Kidney (tissue), 14 donors: ENCODE measurements around the gene PSMC5. TPM values are rescaled to one million over a fixed set of nuclear protein-coding genes. Genes with fewer than 3 reads are reported as not detected.
"Not testable (repeated sequence)": the region's sequence is repeated elsewhere in the genome, so short reads cannot be mapped to it uniquely, and the experiment has no call there.

Source experiments
- DNase-seq, 5 donors: peaks; one replicate each; pipeline ENCODE4 v3.0.0-alpha.2; 2013 to 2020
- FAIRE-seq: peaks from 2 replicates; lab custom pipeline; 2012; peaks lifted over from hg19 to GRCh38; lab: Jason Lieb, UNC
- H3K27ac ChIP-seq, 2 donors: one replicate each; pipeline ENCODE4 v1.7.0; 2013; ENCODE audit warnings: low read depth in 2 of 2, low read length in 2 of 2, inconsistent platforms in 1 of 2
- H3K27me3 ChIP-seq: one replicate; pipeline ENCODE4 v1.7.1; 2013; ENCODE audit warnings: low read length, inconsistent platforms; ENCODE audit not compliant: control insufficient read depth, insufficient read depth
- H3K36me3 ChIP-seq, 3 donors: one replicate each; pipeline versions ENCODE4 v1.7.0 to v1.7.1; 2013; ENCODE audit warnings: low read length in 3 of 3, control low read depth in 1 of 3, inconsistent platforms in 1 of 3; ENCODE audit not compliant: insufficient read depth in 3 of 3, control insufficient read depth in 2 of 3
- H3K4me1 ChIP-seq, 3 donors: one replicate each; pipeline versions ENCODE4 v1.7.0 to v1.7.1; 2013; ENCODE audit warnings: low read length in 3 of 3, inconsistent platforms in 1 of 3, low read depth in 1 of 3; ENCODE audit not compliant: control insufficient read depth in 2 of 3, insufficient read depth in 2 of 3
- H3K4me3 ChIP-seq, 3 donors: one replicate each; pipeline versions ENCODE4 v1.7.0 to v1.8.1; 2013; ENCODE audit warnings: low read length in 3 of 3, control low read depth in 1 of 3, inconsistent platforms in 1 of 3
- H3K9ac ChIP-seq, 3 donors: one replicate each; pipeline versions ENCODE4 v1.7.0 to v1.7.1; 2013; ENCODE audit warnings: low read length in 3 of 3, control low read depth in 1 of 3, inconsistent platforms in 1 of 3
- H3K9me3 ChIP-seq, 3 donors: one replicate each; pipeline versions ENCODE4 v1.7.0 to v1.7.1; 2013; ENCODE audit warnings: low read length in 3 of 3, control low read depth in 1 of 3, inconsistent platforms in 1 of 3; ENCODE audit not compliant: control insufficient read depth in 2 of 3, insufficient read depth in 1 of 3
- intact Hi-C: fragments of 100-400 bp; cut with DNase I; formaldehyde crosslinking; loops from one replicate; pipeline ENCODE4 v1.11.1; 2022
- polyA plus RNA-seq: library from polyadenylated mRNA; stranded (reverse); fragments of 350-450 nt; fragmentation: Illumina TruSeq; extraction: RNeasy Lipid Tissue Mini Kit (QIAGEN cat#74804); gene quantifications from one replicate; pipeline ENCODE4 v1.2.3, GENCODE V29; 2014; ENCODE audit warnings: low read depth, low replicate concordance; ENCODE audit not compliant: insufficient read depth
- total RNA-seq: library from RNA; stranded (reverse); fragmentation: NEBNext Ultra II Directional; extraction: Animal tissue kit (Norgen Biotek cat#: 25700); gene quantifications from one replicate; pipeline ENCODE4 v1.2.1, GENCODE V29; 2021
- TF ChIP-seq, protein P1 (sequence below): IDR thresholded peaks from 3 replicates; pipeline ENCODE4 v1.5.1; 2012; ENCODE audit warnings: mild to moderate bottlenecking, moderate library complexity, borderline replicate concordance; ENCODE audit not compliant: insufficient read depth; ENCODE audit errors: extremely low read depth
- donor health status: control.
- donor health status: control.
- donor health status: control.
- donor health status: control.
- donor health status: control.
- donor health status: DM: yes; HTN: yes; CAD: no.
- donor health status: Normal renal cell carcinoma (clear cell type).

PSMC5 gene
- total and polyA plus RNA-seq, 2 donors from 2014 or later = 145 to 247 TPM

DNA sequence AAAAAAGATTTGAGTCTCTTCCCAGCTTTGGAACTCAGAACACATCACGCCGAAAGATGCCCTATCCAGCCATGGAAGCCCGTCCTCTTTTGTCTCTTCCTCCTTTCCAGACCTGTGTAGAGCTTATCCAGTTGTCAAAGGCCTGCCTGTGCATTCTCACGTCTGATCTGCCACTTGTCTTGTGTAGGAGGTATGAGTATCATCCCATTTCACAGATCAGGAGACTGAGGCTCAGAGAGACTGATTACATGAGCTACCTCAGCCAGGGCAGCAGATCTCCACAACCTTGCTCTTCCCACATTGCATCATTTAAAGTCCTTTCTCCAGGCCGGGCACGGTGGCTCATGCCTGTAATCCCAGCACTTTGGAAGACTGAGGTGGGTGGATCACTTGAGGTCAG, 47.5 kb downstream of the PSMC5 start:
- H3K27me3 ChIP-seq, intact Hi-C loops, H3K9me3 ChIP-seq, H3K36me3 ChIP-seq, H3K4me3 ChIP-seq, H3K9ac ChIP-seq, H3K4me1 ChIP-seq, H3K27ac ChIP-seq, FAIRE-seq, DNase-seq: not testable (repeated sequence)

DNA sequence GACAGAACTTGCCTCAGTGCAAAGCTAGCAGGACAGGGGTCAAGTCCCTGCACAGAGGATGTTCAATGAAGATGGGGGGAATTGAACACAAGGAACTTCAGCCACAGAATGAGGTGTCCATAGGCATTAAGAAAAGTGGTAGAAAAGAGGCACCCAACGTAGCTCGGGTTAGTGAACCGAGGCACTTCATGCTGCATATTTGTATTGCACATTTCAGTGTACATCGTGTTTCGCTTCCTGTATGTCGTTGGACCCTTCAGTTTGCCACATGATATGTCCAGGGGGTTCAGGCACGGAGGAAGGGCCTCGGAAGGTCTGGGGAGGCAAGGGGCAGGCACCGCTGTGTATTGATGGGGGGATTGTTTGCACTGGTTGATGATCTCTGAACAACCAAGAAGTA, 51.2 kb downstream of the PSMC5 start:
- H3K27ac ChIP-seq, H3K4me3 ChIP-seq, H3K9me3 ChIP-seq, H3K27me3 ChIP-seq, DNase-seq, H3K9ac ChIP-seq, H3K36me3 ChIP-seq, H3K4me1 ChIP-seq, intact Hi-C loops, FAIRE-seq: not testable (repeated sequence)

DNA sequence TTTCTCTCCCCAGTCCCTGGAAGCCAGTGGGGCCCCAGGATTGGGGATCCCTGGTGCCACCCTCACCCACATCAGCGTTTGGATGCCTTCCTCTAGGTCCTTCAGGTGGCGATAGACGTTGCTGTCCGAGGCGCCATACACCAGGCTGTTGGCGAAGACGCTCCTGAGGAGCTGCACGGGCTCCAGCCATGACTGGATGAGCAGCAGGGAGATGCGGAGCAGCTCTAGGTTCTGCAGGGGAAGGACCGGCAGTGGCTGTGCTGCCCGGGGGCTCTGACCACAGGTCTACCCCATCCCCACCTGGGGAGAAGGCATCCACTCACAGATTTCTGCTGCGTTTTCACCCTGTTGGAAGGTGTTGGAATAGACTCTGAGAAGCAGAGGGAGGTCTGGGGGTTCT, 53.5 kb downstream of the PSMC5 start:
- no peaks in the 10 kb centered on the region for H3K36me3 ChIP-seq
- FAIRE-seq = no peak
- no peak overlapping the region for H3K9ac ChIP-seq
- no peak overlapping the region for H3K27ac ChIP-seq
- no peak for DNase-seq
- intact Hi-C loops = no loop called here
- no peaks in the 10 kb centered on the region for H3K4me1 ChIP-seq
- no peaks in the 10 kb centered on the region for H3K27me3 ChIP-seq
- H3K9me3 ChIP-seq = no peaks in the 10 kb centered on the region
- H3K4me3 ChIP-seq = no peak overlapping the region
- TF ChIP-seq, protein P1, sequence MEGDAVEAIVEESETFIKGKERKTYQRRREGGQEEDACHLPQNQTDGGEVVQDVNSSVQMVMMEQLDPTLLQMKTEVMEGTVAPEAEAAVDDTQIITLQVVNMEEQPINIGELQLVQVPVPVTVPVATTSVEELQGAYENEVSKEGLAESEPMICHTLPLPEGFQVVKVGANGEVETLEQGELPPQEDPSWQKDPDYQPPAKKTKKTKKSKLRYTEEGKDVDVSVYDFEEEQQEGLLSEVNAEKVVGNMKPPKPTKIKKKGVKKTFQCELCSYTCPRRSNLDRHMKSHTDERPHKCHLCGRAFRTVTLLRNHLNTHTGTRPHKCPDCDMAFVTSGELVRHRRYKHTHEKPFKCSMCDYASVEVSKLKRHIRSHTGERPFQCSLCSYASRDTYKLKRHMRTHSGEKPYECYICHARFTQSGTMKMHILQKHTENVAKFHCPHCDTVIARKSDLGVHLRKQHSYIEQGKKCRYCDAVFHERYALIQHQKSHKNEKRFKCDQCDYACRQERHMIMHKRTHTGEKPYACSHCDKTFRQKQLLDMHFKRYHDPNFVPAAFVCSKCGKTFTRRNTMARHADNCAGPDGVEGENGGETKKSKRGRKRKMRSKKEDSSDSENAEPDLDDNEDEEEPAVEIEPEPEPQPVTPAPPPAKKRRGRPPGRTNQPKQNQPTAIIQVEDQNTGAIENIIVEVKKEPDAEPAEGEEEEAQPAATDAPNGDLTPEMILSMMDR = no peak

DNA sequence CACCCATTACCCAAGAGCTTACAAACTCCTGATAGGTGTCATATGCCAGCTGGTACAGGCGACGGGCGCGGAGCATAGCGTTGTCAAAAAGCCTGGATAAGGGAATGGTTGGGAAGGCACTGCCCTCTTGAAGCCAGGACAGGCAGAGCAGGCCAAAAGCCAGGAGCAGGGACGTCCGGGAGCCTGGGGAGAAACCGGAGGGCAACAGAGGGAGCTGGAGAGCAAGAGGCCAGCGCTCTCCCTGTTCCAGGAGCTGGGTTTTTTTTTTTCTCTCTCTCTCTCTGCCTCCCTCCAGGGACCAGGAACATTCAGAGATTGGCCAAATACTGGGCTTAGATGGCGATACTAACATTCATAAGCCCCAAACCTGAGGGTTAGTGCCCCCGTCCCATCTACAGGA, 54.1 kb downstream of the PSMC5 start:
- H3K36me3 ChIP-seq, H3K9ac ChIP-seq, H3K9me3 ChIP-seq, H3K4me1 ChIP-seq, H3K4me3 ChIP-seq, DNase-seq, H3K27me3 ChIP-seq, FAIRE-seq, H3K27ac ChIP-seq, intact Hi-C loops: not testable (repeated sequence)

Other genes starting within 250 kb of the PSMC5 start
- gene TACO1, start 226.5 kb upstream of the PSMC5 start, total RNA-seq = 18.4 TPM
- gene TACO1, start 226.5 kb upstream of the PSMC5 start, polyA plus RNA-seq = 80.1 TPM
- 50.5 TPM for gene MAP3K3, start 205.0 kb upstream of the PSMC5 start, total RNA-seq
- 17.4 TPM for gene MAP3K3, start 205.0 kb upstream of the PSMC5 start, polyA plus RNA-seq
- gene LIMD2, start 127.3 kb upstream of the PSMC5 start, total RNA-seq = 32.3 TPM
- 11.5 TPM for gene LIMD2, start 127.3 kb upstream of the PSMC5 start, polyA plus RNA-seq
- gene STRADA, start 85.6 kb upstream of the PSMC5 start, total RNA-seq = 38.9 TPM
- 25.7 TPM for gene STRADA, start 85.6 kb upstream of the PSMC5 start, polyA plus RNA-seq
- 83.1 TPM for gene CCDC47, start 53.8 kb upstream of the PSMC5 start, total RNA-seq
- gene CCDC47, start 53.8 kb upstream of the PSMC5 start, polyA plus RNA-seq = 50.9 TPM
- gene DDX42, start 53.3 kb upstream of the PSMC5 start, total RNA-seq = 104 TPM
- gene DDX42, start 53.3 kb upstream of the PSMC5 start, polyA plus RNA-seq = 38.6 TPM
- 38.7 TPM for gene FTSJ3, start 232 bp downstream of the PSMC5 start, total RNA-seq
- gene FTSJ3, start 232 bp downstream of the PSMC5 start, polyA plus RNA-seq = 23.7 TPM
- 65.1 TPM for gene SMARCD2, start 15.3 kb downstream of the PSMC5 start, total RNA-seq
- gene SMARCD2, start 15.3 kb downstream of the PSMC5 start, polyA plus RNA-seq = 39.9 TPM
- not detected for gene CSH2, start 46.2 kb downstream of the PSMC5 start, total RNA-seq
- gene CSH2, start 46.2 kb downstream of the PSMC5 start, polyA plus RNA-seq = not detected
- gene GH2, start 54.5 kb downstream of the PSMC5 start, total RNA-seq = not detected
- gene GH2, start 54.5 kb downstream of the PSMC5 start, polyA plus RNA-seq = not detected
- gene CSH1, start 69.1 kb downstream of the PSMC5 start, total RNA-seq = not detected
- not detected for gene CSH1, start 69.1 kb downstream of the PSMC5 start, polyA plus RNA-seq
- not detected for gene CSHL1, start 83.8 kb downstream of the PSMC5 start, total RNA-seq
- not detected for gene CSHL1, start 83.8 kb downstream of the PSMC5 start, polyA plus RNA-seq
- gene GH1, start 91.4 kb downstream of the PSMC5 start, total RNA-seq = not detected
- not detected for gene GH1, start 91.4 kb downstream of the PSMC5 start, polyA plus RNA-seq
- 11.4 TPM for gene CD79B, start 104.9 kb downstream of the PSMC5 start, total RNA-seq
- gene CD79B, start 104.9 kb downstream of the PSMC5 start, polyA plus RNA-seq = 5.2 TPM
- gene SCN4A, start 145.5 kb downstream of the PSMC5 start, total RNA-seq = 3.4 TPM
- 0.19 TPM for gene SCN4A, start 145.5 kb downstream of the PSMC5 start, polyA plus RNA-seq
- gene PRR29, start 170.9 kb downstream of the PSMC5 start, total RNA-seq = 4.4 TPM
- 1.2 TPM for gene PRR29, start 170.9 kb downstream of the PSMC5 start, polyA plus RNA-seq
- 38.8 TPM for gene ICAM2, start 193.2 kb downstream of the PSMC5 start, total RNA-seq
- 55.8 TPM for gene ICAM2, start 193.2 kb downstream of the PSMC5 start, polyA plus RNA-seq